HL-60 (cell line): ENCODE measurements around the gene ARHGEF12.

Experiments used
- GABPA ChIP-seq: IDR thresholded peaks from 2 replicates; pipeline ENCODE4 v1.6.1; 2012; ENCODE audit warnings: low read depth
- TF ChIP-seq, protein P1 (sequence below): IDR thresholded peaks from one replicate; pipeline ENCODE4 v1.5.1; 2011; ENCODE audit warnings: low read length, control low read depth, inconsistent platforms; ENCODE audit not compliant: insufficient read depth

DNA sequence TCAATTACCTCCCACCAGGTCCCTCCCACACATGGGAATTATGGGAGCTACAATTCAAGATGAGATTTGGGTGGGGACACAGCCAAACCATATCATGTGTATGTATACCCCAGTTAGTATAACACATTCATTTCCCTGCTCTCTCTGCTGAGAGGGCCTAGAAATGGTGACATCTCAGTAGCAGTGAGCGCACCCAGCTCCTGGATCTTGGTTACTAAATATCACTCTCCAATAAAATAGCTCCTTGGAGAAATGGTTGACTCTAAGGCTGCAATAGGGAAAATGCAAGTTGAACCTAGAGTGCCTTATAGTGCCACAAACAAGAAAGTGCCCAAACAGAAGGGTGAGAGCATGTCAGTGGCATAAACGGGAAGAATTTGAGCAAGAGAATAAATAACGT, 59.6 kb downstream of the ARHGEF12 start:
- no peak for TF ChIP-seq GABPA
- TF ChIP-seq, protein P1, sequence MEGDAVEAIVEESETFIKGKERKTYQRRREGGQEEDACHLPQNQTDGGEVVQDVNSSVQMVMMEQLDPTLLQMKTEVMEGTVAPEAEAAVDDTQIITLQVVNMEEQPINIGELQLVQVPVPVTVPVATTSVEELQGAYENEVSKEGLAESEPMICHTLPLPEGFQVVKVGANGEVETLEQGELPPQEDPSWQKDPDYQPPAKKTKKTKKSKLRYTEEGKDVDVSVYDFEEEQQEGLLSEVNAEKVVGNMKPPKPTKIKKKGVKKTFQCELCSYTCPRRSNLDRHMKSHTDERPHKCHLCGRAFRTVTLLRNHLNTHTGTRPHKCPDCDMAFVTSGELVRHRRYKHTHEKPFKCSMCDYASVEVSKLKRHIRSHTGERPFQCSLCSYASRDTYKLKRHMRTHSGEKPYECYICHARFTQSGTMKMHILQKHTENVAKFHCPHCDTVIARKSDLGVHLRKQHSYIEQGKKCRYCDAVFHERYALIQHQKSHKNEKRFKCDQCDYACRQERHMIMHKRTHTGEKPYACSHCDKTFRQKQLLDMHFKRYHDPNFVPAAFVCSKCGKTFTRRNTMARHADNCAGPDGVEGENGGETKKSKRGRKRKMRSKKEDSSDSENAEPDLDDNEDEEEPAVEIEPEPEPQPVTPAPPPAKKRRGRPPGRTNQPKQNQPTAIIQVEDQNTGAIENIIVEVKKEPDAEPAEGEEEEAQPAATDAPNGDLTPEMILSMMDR = no peak
